Gastroesophageal sphincter (tissue), 3 donors: ENCODE results near the gene SYNPR.

Source experiments
- EP300 ChIP-seq: sonication (generic); formaldehyde crosslinking; IDR thresholded peaks from one replicate; pipeline ENCODE4 v1.6.1; 2017; ENCODE audit warnings: antibody characterized with exemption, mild to moderate bottlenecking
- POLR2A ChIP-seq, 2 donors: fragments of 450-650 bp; IDR thresholded peaks; one replicate each; pipeline ENCODE4 v1.6.1; 2017; ENCODE audit warnings: antibody characterized with exemption in 2 of 2, mild to moderate bottlenecking in 2 of 2, moderate library complexity in 1 of 2
- POLR2AphosphoS5 ChIP-seq: sonication (generic); formaldehyde crosslinking; IDR thresholded peaks from one replicate; pipeline ENCODE4 v1.6.1; 2017; ENCODE audit warnings: antibody characterized with exemption
- TF ChIP-seq, protein P1 (sequence below), 4 experiments: fragments of 200-600 bp in 2 of 4; fragments of 450-650 bp in 2 of 4; sonication (generic) in 1 of 4; IDR thresholded peaks; one replicate each; pipeline ENCODE4 v1.5.1; 2017 to 2019; ENCODE audit warnings: antibody characterized with exemption in 4 of 4, mild to moderate bottlenecking in 2 of 4, moderate library complexity in 2 of 4

DNA sequence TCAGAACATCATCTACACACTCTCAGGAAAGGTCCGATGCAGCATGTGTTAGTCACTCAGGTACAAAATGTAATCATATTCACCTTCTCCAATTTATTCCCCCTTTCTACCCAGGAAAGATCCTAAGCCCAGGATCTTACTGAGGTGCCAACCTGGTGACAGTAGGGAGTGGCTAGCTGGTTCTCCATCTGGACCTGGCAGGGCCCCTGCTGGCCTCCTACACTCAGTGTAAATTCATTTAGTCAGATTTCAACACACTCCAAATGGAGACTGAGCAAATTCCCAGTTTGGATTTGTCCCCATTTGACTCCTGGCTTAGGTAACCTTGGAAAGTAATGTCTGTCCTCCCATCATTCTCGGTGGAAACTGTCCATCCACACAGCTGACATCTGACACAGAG is 47.3 kb downstream of the SYNPR start:
- TF ChIP-seq, protein P1, sequence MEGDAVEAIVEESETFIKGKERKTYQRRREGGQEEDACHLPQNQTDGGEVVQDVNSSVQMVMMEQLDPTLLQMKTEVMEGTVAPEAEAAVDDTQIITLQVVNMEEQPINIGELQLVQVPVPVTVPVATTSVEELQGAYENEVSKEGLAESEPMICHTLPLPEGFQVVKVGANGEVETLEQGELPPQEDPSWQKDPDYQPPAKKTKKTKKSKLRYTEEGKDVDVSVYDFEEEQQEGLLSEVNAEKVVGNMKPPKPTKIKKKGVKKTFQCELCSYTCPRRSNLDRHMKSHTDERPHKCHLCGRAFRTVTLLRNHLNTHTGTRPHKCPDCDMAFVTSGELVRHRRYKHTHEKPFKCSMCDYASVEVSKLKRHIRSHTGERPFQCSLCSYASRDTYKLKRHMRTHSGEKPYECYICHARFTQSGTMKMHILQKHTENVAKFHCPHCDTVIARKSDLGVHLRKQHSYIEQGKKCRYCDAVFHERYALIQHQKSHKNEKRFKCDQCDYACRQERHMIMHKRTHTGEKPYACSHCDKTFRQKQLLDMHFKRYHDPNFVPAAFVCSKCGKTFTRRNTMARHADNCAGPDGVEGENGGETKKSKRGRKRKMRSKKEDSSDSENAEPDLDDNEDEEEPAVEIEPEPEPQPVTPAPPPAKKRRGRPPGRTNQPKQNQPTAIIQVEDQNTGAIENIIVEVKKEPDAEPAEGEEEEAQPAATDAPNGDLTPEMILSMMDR (IDR thresholded peaks at IDR 0.05): no peak
- TF ChIP-seq EP300 (no peak), POLR2AphosphoS5 (no peak), POLR2A (IDR thresholded peaks at IDR 0.05) (no peak)
